HG03439 (cell line): ENCODE data around the gene CORO1C.

Experiments
- ATAC-seq: cut with Tn5 transposase; IDR thresholded peaks from one replicate; pipeline ENCODE4 v1.9.1; 2021; ENCODE audit warnings: mild to moderate bottlenecking, moderate library complexity; ENCODE audit not compliant: unreplicated experiment

The CORO1C gene

DNA sequence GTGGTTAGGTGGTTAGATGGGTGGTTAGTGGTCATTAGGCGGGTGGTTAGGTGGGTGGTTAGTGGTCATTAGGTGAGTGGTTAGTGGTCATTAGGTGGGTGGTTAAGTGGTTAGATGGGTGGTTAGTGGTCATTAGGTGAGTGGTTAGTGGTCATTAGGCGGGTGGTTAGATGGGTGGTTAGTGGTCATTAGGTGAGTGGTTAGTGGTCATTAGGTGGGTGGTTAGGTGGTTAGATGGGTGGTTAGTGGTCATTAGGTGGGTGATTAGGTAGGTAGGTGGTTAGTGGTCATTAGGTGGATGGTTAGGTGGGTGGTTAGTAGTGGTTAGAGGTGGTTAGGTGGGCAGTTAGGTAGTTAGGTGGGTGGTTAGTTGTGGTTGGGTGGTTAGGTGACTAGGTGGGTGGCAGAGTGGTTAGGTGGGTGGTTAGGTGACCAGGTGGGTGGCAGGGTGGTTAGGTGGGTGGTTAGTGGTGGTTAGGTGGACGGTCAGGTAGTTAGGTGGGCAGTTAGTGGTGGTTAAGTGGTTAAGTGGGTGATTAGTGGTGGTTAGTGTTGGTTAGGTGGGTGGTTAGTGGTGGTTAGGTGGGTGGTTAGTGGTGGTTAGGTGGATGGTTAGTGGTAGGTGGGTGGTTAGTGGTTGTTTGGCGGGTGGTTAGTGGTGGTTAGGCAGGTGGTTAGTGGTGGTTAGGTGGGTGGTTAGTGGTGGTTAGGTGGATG lies 125.5 kb downstream of the CORO1C start:
- ATAC-seq: no peak

GRCh38 chr12:108605000-108605689 lies 126.2 kb downstream of the CORO1C start:
- ATAC-seq: no peak

- ATAC-seq: no peak
These were observed 126.9 kb downstream of the CORO1C start for GRCh38 chr12:108604208-108604941.

DNA sequence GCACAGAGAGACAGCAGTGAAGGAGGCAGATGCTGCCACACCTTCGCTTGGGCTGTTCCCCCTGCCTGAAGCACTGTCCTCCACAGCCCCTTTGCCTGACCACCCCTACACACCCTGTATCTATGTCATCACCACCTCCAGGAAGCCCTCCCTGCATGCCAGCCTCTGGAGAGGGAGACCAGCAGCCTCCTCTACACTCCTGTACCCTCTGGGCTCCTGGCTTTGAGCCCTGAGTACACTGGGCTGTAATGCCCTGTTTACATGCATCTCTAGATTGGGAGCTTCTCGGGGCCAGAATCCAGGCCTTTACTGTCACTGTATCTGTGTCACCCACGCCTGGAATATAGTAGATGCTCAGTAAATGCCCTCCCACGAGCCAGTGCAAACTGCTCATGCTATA lies 127.6 kb downstream of the CORO1C start:
- no peak for ATAC-seq

DNA sequence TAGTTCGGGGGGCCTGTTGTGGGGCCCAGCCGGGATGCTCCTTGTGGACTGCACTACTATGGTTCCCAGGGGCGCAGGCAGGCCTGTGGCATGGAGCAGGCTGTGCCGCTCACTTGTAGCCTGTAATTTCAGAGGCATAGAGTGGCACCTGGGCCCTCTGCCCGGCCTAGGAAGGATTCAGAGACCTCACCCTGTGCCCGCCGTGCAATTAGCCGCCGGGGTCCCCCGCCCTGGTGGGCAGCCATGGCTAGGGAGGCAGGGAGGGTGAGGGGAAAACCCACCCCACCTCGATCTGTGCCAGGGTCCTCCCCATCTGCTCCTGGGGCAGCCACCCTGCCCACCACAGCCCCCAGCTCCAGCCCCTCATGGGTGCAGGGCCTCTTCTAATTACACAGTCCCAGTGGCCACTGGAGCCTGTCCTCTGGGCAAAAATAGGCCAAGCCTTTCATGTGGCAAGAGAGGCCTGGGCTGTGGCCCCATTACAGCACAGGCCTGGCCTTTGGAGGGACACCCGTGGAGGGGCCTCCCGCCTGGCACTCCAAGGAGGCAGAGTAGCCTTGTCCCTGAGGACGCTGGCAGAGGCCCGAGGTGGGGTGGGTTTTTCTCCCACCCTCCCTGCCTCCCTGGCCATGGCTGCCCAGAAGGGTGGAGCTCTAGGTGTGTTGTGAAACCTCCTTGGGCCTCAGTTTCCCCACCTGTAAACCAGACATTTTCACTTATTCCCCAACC lies 128.2 kb downstream of the CORO1C start:
- no peak for ATAC-seq

GRCh38 chr12:108602209-108602705 lies 129.1 kb downstream of the CORO1C start:
- ATAC-seq: no peak

GRCh38 chr12:108600702-108601007 lies 130.7 kb downstream of the CORO1C start:
- ATAC-seq: no peak

GRCh38 chr12:108599948-108600701 lies 131.2 kb downstream of the CORO1C start:
- ATAC-seq: no peak

- ATAC-seq: no peak
These were observed 131.8 kb downstream of the CORO1C start for GRCh38 chr12:108599541-108599940.

DNA sequence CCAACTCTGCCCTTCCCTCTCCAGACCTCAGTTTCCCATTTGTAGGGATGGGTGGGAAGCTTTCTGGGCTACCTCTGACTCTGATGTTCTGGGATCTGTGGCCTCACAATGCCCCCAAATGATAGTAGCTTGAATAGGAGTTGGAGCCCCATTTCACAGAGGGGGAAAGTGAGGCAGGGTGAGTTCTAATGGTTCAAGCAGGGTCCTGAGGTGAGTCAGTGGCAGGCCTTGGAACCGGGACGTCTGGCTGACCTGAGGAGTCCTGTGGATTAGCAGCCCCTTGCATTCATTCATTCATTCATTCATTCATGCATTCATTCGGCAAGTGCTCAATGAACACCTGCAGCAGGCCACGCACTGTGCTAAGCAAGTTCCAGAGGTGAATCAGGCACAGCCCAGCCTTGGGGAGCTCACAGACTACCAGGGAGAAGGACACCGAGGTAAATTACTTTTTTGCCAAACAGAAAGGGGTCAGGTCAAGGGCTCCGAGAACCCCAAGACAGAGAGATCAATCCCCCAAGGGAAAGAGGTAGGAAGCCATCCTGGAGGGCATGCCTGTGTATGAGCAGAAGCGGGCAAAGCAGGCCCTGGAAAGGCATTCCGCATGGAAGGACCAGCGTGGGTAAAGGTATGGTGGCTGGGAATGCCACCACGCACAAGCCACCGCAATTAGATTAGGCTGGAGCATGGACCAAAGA lies 132.6 kb downstream of the CORO1C start:
- no peak for ATAC-seq

DNA sequence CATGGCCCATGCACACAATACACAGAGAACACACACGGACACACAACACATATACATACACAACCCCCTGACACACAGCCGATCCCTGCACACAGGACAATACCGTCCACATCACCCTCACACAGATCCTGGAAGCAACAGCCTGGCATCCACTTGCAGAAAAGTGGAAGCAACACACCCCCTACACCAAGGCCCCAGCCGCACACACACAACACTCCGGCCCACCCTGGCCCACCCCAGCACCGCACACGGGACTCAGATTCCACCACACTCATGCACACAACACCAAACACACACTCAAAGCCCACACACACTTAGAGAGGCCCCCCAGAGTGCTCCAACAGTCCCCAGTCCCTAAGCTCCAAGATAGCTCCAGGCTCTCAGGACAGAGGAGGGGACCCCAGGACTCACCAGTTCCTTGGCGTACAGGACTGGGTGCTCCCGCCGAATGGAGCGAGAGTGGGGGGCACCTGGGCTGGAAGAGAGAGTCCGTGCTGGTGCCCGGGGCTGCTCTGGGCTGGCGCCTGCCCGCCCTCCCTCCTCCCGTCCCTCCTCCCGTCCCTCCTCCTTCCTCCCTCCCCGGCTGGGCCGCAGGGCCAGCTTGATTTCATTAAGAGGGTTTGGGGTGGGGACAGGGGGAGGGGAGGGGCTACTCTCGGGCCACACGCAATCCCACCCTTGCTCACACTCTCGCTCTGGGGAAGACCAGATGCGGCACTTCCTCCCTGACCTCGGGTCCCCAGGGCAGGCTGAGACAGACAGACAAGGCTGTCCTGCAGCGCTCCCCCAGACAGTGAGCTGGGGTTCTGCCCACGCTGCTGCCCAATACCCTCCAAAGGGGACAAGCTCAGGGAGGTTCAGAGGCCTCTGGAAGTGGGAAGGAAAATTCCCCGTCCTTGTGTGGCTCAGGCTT lies 133.5 kb downstream of the CORO1C start, which contains the start of gene TMEM119:
Gene TMEM119 (minus strand): TSS at position 526 of the 913 bp plus-strand sequence. CDS start 5,701 bp downstream, outside the sequence.
- ATAC-seq: no peak

DNA sequence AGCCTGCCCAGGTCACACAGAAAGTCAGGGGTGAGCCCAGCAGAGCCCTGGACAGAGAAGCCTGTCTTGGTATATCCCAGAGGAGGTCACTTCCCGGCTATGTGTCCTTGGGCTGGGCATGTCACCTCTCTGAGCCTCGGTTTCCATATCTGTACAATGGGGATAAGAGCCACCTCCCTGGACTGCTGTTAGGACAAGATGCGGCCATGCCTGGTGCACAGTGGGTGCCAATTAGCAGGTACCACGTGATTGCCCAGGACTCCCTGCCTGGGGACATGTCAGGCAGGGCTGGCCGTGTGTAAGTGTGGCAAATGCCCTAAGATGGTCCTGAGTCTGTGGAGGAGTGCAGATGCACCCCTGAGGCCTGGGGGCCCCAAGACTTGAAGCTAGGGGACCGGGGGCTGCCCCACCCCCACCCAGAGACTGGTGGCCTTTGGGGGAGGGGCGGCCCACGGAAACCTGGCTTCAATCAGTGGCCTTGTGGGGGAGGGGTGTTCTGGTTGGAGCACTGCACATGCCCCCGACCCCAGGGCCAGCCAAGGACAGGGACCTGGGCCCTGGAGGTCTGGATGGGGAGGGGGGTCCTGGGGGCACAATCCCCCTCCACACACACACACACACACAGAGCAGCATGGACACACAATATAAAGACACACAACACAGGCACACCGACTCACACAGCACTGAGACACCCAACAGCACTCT lies 134.3 kb downstream of the CORO1C start:
- no peak for ATAC-seq

GRCh38 chr12:108595711-108596647 lies 135.3 kb downstream of the CORO1C start:
- no peak for ATAC-seq
